Activated CD8-positive, alpha-beta memory T cell treated with anti-CD3 and anti-CD28 coated beads for 1 hour (primary cell): Measurements from ENCODE around the gene FOXD3.

Experiments used
- DNase-seq, 2 donors: peaks; one replicate each; pipeline ENCODE4 v3.0.0-alpha.2; 2020; ENCODE audit warnings: low read depth in 1 of 2; ENCODE audit errors: extremely low read depth in 1 of 2

Gene FOXD3

GRCh38 chr1:63322114-63322943 is at the start of gene FOXD3:
FOXD3 (plus strand) TSS chr1:63322567; CDS start chr1:63323059, 492 bp downstream.
- DNase-seq = no peak

- no peak for DNase-seq
These were observed 49.6 kb upstream of the FOXD3 start for GRCh38 chr1:63272811-63273210.

DNA sequence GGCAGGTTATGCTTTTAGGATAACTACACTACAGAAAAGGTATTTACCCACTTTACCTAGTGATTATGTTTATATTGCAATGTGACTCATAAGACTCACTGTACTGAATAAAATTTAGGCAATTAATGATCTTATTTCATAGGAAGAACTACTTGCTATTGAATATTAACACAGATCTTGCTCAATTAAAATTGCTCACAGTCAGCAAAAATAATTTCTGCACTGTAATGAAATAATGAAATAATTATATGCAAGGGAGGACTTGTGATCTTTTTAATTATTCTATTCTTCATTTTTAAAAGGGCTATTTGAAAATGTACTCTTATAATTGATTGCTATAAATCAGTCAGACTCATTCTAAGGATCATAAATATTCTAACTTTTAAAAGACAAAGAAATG is 48.0 kb upstream of the FOXD3 start:
- DNase-seq = no peak

- no peak for DNase-seq
These were observed 47.4 kb upstream of the FOXD3 start for GRCh38 chr1:63274979-63275378.

DNA sequence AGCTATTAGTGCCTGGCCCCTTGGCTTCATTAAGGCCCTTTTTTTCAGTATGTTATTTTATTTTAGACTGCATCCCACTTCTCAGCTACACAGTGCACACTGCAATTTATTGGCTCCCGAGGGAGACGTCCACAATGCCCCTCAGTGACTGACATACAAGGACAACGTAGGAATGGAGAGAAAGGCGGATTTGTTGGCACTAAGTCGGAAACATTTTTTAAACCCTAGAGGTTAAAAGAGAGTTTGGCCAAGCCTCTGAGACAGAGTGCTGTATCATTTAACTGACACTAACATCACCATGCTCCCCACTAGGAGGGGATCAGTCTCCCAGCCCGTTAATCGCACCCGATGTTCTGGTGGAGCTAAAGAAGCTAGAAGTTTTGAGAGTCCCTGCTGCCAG is 45.7 kb upstream of the FOXD3 start:
- DNase-seq = no peak

GRCh38 chr1:63277195-63278192 is 44.9 kb upstream of the FOXD3 start:
- no peak for DNase-seq

DNA sequence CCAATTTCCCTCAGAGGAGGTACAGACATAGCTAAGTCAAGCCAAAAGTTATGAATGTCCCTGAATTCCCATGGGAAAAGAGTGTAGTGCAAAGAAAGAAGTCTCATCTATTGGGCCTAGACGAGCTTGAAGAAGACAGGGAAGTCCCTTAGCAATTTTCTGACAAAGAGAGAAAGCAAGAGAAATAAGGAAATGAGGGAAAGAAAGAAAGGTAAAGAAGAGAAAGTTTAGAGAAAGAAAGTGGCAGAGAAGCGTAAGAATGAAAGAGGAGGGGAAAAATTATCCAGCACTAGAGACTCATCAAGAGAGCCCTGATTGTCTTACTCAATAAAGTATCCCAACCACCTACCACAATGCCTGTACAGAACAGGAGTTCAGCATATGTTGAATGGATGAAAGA is 40.6 kb upstream of the FOXD3 start:
- no peak for DNase-seq

GRCh38 chr1:63289135-63289534 is 33.2 kb upstream of the FOXD3 start:
- no peak for DNase-seq

DNA sequence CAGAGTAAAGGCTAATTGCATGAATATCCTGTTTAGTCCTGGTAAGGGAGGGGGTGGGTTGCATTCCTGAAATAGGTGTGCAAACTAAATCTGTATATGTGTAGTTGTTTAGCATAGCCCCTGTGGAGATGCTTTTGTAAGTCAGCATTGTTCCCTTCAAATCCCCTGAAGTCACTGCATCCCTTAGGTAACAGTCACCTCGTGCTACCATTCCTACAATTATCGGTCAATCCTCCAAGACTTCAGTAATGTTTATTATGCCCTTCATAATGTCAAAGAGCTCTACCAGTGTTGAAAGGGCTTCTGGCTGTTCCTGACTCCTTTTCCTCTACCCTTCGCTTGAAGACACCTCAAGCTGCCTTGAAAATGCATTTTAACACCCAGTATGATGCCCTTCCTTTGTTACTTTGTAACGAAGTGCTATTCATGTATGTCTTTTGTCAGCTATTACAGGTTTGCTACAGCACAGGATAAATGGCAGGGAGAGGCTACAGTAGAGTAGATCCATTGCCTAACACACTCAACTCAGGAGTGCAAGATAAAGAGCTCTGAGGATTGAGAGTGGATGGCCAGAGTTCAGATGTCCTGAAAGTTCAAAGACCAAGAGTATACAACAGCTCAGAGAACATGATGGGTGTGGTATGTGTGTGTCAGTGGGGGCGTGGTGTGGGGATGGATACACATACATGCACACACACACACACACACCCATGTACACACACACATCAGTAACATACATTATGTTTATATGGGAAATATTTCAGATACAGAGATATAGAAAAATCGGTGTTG is 27.4 kb upstream of the FOXD3 start:
- no peak for DNase-seq

- no peak for DNase-seq
These were observed 18.0 kb upstream of the FOXD3 start for GRCh38 chr1:63304410-63304809.

DNA sequence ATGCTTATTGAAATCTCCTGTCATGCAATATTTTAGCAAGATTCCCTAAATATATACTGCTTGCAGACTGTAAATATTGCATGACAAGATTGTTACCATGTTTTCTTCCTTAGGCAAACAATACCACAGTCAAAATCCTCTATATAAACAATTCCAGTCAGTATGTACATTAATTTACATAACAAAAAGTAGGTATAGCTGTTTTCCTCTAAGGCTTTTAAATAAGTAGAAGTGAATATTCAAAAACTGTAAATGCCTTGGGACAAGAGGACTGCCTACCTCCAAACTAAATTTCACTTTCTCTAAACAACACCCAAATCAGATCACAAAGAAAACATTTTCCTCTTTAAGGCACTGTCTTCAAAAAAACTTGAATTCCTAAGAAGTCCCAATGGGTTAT is 17.3 kb upstream of the FOXD3 start:
- no peak for DNase-seq

- no peak for DNase-seq
These were observed 15.1 kb upstream of the FOXD3 start for GRCh38 chr1:63307196-63307794.

DNA sequence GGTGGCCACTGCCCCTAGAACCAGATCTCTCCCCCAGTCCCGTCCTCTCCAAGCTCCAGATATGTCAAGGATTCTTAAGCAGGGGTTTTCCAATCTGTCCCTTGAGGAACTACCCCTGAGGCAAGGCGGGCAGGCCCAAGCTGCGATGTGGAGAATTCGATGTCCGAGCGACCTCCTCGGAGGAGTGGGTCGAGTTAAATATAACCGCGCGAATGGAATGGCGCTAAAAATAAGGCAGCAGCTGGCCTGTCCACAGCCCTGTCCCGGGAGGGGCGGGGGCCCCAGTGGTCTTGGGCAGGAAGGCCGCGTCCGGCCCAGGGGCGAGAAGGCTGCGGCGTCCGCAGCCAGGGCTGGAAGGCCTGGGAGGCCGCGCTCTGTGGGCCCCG is 5.8 kb upstream of the FOXD3 start:
- no peak for DNase-seq

DNA sequence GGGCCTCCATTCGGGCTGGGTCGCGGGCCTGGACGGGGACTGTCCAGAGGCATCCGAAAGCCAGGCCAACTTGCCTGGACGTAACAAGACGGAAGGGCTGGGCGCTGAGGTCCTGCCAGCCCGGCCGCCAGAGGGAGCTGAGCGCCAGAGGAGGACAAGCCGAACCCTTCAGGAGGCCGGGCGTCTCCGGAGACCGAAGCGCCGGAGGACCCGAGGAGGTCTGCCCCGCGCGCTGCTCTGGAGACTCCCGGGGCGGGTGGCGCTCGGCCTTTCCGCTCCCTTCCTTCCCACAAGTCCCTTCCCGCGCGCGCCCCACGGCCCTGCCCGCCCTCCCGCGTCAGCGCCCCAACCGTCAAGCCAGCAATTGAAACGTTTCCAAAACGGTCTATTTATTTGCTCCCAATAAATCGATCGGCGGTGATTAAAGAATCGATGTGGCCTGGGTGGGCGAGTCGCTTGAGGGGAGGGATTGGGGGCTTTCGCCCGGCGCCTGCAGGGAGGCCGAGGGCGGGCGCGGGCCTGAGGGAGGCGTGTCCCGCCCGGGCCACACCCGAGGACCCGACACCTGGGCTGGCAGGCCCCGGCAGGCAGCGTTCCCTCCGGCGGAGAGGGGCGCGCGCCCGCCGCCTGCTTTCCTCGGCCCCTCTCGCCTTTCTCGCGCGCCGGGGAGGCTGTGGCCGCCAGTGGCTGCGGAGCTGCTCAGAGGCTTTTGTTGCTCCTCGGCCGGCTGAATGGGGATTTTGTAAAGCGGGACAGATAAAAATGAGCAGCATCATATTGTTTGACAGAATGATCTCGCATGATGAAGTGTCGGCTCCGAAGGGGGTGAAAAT is 5.2 kb upstream of the FOXD3 start:
- DNase-seq = peak in 1 of 2 donors; percentile 34

- DNase-seq = no peak
These were observed 4.6 kb upstream of the FOXD3 start for GRCh38 chr1:63317817-63318152.

GRCh38 chr1:63318201-63318979 is 4.0 kb upstream of the FOXD3 start:
- DNase-seq = no peak

DNA sequence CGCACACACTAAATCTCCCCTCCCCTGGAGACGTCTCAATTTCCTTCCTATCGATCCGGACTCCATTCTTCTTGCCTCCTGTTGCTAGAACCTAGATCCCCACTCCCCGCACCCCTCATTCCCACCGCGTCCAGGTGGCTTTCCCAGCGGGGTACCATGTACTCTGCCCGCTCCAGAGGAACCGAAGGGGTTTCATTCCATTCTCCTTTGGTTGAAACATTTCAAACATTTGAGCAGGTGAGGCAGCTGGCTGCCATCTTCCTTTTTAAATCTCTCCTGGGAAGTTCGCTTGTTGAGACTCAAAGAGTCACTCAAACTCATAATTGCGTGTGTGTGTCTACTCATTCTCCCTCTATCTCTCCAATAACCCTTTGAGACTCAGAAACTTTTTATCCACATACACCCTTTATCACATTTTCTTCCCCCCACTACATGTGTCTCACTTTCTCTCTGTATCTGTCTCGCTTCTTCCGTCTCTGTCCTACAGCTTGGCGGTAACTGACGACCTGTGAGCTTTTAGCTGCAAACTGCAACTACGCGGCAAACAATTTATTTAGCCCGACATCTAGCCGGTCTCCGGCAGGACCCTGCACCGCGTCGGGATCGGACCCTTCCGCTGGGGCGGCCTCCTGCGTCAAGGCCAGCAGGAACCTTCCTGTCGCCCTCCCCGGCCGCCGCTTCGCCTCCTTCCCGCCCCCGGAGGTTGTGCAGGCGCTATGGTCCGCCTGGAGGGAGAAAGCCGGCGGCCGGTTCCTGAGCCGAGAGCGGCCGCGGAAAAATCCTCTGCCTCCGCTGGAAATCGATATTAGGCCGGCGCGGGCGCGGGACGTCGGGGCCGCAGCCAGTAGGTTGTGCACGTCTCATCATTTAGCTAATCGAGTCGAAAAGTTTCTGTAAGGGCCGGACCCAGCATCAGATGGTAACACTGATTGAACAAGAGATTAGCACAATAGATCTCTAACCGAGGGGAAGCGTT is 3.0 kb upstream of the FOXD3 start:
- no peak for DNase-seq
